ENCODE measurements around the gene PANK1. TPM values are rescaled to one million over a fixed set of nuclear protein-coding genes. Genes with fewer than 3 reads are reported as not detected.

The PANK1 gene
- total RNA-seq, 1 experiment from 2014 or later = 24.9 TPM

- CTCF ChIA-PET = interaction anchor here (0.6 to 3.6 kb wide), 17 partner anchors 9 to 806 kb away, joined by 3 to 16 read pairs (median 4); partner anchors contain the start of genes IFIT2 and KIF20B
- peaks cover 21% of the 10 kb centered on the region for H3K27me3 Mint-ChIP-seq (ENCODE audit: low read depth)
- POLR2A ChIA-PET = interaction anchor here (0.6 to 2.1 kb wide), 5 partner anchors 24 to 1405 kb away, joined by 3 to 10 read pairs (median 3); no protein-coding TSS in a partner anchor
- no peak for ATAC-seq
- no peak for DNase-seq (ENCODE audit: low spot score)
- H3K4me3 Mint-ChIP-seq = peak overlapping the region; percentile 67
- H3K36me3 Mint-ChIP-seq = peaks cover 6% of the 10 kb centered on the region; the same call in 1 of the 2 replicates
- peak overlapping the region; percentile 26; the same call in 1 of the 2 replicates for H3K27ac Mint-ChIP-seq
- H3K9me3 Mint-ChIP-seq = no peaks in the 10 kb centered on the region
- peaks cover 53% of the 10 kb centered on the region for H3K4me1 Mint-ChIP-seq
- TF ChIP-seq OVOL2 (CRISPR knock-in tag; IDR thresholded peaks at IDR 0.05; ENCODE audit: borderline replicate concordance) (no peak), GTF2I (CRISPR knock-in tag; conservative IDR thresholded peaks at IDR 0.05) (no peak), ZNF671 (CRISPR knock-in tag; IDR thresholded peaks at IDR 0.05) (no peak), ZNF281 (CRISPR knock-in tag; IDR thresholded peaks at IDR 0.05) (no peak), ZBTB43 (CRISPR knock-in tag; IDR thresholded peaks at IDR 0.05) (no peak), TEAD1 (CRISPR knock-in tag; IDR thresholded peaks at IDR 0.05) (no peak), JUN (CRISPR knock-in tag; IDR thresholded peaks at IDR 0.05) (no peak), CTCF (IDR thresholded peaks at IDR 0.05) (no peak), CREM (CRISPR knock-in tag; IDR thresholded peaks at IDR 0.05) (no peak)
These were observed 110.2 kb downstream of the PANK1 start for GRCh38 chr10:89534826-89535166.

Small RNAs within 50 kb of the gene (microRNA-seq; reads per million reads assigned to microRNA genes)
- gene MIR107 (ENCODE audit: borderline number of aligned reads) = 707 reads per million, percentile 87 among the genes with 10 or more reads in this experiment

Other genes starting within 250 kb of the PANK1 start
- 1.7 to 2.0 TPM (median 1.8 TPM) in 3 replicates for gene IFIT5, start 230.7 kb downstream of the PANK1 start, total RNA-seq (2021)
- 8.0 to 10.9 TPM (median 8.3 TPM) in 3 replicates for gene SLC16A12, start 109.6 kb downstream of the PANK1 start, total RNA-seq (2021)
- 56.9 to 70.2 TPM (median 57.3 TPM) in 3 replicates for gene KIF20B, start 56.3 kb upstream of the PANK1 start, total RNA-seq (2021)